MV-4-11 (cell line): ENCODE data around the gene NUP37.
"Not testable (repeated sequence)": the region's sequence is repeated elsewhere in the genome, so short reads cannot be mapped to it uniquely, and the experiment has no call there.

Experiments used
- DNase-seq: peaks from one replicate; lab custom pipeline; 2025; lab: John Stamatoyannopoulos, UW

Gene NUP37

DNA sequence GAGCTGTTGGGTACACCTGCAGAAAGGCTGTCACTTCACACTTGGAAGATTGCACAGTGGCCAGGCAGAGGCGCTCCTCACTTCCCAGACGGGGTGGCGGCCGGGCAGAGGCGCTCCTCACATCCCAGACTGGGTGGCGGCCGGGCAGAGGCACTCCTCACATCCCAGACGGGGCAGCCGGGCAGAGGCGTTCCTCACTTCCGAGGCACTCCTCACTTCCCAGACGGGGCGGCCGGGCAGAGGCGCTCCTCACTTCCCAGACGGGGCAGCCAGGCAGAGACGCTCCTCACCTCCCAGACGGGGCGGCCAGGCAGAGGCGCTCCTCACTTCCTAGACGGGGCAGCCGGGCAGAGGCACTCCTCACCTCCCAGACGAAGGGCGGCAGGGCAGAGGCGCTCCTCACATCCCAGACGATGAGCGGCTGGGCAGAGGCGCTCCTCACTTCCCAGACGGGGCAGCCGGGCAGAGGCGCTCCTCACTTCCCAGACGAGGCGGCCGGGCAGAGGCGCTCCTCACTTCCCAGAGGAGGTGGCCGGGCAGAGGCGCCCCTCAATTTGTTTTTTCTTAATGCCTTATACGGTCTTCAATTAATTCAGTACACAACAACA is 30.6 kb downstream of the NUP37 start:
- DNase-seq, result not testable (repeated sequence)

DNA sequence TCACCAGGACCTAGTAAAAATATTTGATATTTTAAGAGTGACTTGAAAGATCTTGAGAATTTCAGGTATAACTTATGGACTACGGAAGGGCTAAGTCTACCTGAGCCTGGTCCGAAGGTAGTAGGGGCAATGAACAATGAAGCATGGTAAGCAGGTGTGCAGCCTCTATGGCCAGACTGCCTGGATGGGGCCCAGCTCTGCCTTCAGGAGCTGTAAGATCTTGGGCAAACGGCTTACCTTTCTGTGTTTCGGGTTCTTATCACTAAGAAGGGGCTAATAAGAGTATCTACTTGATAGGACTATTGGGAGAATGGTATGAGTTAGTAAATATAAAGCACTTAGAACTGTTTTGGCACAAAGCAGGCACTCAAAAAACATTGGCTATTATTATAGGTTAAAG is 39.1 kb downstream of the NUP37 start:
- no peak for DNase-seq

DNA sequence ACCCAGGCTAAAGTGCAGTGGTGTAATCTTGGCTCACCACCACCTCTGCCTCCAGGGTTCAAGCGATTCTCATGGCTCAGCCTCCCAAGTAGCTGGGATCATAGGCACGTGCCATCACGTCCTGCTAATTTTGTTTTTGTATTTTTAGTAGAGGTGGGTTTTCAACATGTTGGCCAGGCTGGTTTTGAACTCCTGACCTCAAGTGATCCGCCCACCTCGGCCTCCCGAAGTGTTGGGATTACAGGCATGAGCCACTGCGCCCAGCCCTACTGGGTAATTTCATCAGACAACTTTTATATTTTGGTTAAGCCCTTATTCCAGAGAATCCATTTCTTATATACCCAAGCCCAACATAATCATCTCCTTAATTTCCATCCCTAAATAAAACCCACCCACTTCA is 47.8 kb downstream of the NUP37 start:
- DNase-seq, result not testable (repeated sequence)

DNA sequence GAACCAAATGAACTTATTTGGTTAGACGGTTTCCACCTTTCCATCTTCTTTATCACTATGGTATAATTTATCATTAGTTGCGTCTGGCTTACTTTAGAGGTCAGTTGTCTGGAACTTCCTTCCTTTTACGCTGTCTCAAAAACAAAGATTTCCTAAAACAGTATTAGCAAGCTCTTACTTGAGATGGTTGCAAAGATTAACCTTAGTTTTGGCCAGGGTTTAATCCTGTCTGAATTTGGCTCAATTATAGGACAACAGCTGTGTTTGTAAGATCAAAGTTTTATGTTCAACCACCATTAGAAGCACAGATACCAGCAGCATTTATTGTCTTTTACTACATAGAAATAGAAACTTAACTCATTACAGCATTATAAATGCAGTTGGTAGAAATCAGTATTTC is 50.2 kb downstream of the NUP37 start:
- no peak for DNase-seq

DNA sequence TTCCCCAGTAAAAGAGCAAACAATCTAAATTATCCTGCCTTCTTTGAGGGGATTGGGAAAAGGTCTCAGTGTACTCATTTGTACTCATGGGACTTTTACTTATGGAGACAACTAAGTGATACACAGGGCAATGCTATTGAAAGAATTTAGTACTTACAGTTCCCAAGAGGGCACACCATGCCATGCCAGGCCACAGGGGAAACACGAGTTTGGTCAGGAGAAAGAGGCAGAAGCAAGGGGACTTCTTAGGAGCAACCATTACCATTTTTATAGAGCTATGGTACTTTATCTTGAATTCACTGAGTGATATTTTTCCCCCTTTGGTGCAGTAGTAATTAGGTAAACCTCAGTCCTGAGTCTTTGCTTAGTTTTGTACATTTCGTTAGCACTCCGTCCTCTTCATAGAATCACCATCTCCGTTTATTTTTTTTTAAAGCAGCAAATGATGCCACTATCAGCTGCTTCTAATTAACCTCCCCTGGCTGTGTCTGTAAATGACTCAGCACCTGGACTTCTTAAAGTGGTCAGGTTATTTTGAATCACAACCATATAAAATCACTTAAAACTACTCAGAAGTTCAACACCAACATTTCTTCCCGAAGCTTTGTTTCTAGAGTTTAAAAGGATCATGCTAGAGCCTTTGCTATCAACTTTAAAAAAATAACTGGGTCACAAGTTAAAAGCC is 52.2 kb downstream of the NUP37 start:
- DNase-seq, result no peak

DNA sequence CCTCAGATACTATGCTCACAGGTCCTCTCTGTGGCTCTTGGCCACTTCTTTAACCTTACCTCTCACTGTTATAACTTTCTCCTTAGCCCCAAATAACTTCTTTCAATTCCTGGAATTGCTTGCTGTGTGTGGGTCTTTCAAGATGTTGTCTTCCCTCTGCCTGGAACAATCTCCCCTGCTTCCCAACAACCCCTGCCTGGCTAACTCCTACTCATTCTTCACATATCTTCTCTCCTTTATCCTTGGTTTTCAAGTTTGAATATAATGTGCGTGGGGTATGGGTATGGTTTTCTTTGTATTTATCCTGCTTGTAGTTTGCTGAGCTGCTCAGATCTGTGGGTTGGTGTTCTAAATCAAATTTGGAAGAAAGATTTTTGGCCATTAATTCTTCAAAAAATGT is 55.4 kb downstream of the NUP37 start:
- DNase-seq, result no peak

DNA sequence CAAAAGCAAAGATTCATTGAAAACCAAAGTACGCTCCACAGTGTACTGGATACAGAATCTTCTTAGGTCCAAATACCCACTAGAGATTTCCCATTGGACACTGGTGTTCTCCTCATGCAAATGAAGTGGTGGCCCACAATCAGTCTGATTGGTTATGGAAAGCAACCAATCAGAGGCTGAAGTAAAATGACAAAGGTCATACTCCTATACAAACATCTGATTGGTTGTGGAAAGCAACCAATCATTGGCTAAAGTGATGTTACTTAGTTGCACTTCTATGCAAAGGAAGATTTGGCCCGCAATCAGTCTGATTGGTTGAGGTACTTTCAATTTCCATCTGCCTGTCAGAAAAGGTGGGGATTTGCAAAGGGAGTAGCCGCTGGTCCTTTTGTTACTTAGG is 56.8 kb downstream of the NUP37 start:
- peak; percentile 1 for DNase-seq

DNA sequence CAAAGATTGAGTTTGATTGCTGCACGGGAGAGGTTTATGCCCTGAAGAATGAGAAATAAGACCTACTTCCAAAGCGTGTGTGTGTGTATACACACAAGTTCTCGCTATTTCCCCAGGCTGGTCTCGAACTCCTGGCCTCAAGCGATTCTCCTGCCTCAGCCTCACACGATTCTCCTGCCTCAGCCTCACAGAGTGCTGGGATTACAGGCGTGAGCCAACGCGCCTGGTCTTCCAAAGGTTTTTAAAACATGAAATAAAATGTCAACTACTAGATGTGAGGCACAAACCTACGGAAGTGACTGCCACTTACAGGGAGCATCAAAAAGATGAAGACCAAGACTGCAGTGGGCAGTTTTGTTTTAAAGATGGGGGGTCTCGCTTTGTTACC is 57.5 kb downstream of the NUP37 start:
- DNase-seq, result no peak

DNA sequence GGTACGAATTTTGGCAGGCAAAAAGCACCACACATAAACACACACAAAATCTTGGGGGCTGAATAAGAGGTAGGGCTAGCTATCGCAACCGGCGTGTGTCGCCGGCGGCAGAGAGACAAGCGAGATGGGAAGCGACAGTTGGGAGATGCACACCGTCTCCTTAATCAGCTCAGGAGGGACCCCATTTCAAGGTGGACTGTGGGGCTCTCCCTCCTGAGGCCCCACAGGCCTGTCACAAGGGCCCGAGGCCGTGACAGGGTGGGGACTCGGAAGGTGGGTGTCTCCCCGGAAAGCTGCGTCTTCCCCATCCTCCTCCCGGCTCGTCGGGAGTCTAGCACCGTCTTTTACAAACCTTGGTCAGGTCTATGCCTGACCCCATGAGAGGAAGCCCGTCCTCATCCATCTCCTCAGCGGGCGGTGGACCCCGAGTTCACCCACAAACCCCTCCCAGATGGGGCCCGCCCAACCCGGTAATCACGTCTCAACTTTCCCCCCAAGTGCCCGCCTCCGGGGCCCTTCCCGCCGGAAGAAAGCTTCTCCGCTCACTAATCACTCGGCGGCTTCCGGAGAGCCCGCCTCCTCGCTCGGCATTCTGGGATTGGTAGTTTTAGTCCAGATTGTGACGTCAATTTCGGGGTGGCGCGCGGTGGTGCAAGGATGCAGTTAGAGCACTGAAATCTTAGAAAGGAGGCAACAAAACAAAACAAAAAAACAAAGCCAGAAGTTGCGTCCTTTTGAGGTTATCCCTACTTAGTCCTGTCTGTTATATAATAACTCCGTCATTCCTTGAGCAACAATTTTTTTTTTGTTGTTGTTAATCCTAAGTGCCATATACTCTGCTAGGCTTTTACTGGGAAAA is 58.1 kb downstream of the NUP37 start, which contains the start of gene WASHC3:
Gene WASHC3 (minus strand): TSS at position 432 of the 859 bp plus-strand sequence. CDS start 29 bp downstream, at position 403.
- DNase-seq, result peak; percentile 91

DNA sequence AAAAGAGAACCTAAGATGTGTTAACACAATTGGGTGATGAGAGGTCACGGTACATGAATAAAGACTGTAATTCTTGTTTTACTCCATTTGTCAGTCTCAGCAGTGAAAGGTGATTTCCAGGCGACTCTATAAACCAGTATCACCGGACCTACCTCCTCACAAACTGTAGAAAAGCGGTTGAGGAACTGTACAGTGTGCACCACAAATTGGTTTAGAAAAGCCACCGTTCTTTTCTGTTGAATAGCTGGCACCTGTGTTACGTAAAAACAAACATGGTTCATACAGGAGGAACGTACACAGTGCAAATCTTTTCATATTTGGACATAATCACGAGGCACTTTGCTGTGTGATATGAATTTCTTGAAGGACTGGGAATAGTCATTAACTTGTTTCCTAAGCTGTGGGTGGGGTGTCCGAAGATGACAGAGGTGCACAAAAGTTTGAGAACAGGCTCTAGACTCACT is 58.8 kb downstream of the NUP37 start:
- DNase-seq, result no peak

DNA sequence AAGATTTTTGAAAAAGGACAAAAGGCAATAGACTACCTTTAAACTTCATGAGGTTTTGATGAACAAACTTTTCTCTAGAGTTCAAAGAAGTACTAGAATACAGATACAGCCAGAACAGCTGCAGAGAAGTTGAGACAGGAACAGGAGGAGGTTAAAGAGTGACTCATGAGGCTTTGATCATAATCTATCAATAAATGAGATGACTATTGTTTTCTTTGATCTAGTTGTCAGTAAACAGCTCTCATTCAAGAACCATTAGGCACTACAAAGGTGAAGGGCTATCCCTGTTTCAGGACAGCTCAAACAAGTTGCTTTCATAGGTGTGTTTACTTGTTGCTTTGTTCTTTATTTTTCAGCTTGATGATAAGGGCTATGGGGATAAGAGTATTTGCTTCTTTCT is 60.6 kb downstream of the NUP37 start:
- DNase-seq, result no peak

DNA sequence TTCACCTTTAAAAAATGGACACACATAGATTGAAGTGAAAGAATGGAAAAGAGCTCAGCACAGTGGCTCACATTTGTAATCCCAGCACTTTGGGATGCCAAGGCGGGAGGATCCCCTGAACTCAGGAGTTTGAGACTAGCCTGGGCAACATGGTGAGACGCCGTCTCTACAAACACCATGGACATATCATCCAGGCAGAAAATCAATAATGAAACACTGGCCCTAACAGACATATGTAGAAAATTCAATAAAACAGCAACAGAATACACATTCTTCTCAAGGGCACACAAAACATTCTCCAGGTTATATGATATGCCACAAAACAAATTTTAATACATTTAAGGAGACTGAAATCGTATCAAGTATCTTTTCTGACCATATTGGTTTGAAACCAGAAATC is 65.6 kb downstream of the NUP37 start:
- DNase-seq, result no peak

DNA sequence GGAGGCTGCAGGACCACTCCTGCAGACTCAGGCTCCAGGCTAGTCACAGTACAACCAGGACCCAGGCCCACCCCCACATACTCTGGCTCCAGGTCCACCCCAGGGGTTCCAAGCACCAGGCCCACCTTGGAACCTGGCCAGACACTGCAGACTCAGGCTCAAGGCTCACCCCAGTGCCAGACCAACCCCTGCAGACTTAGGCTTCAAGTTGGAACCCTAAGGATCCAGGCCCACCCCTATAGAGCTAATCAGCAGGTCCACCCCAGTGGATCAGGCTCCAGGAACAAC is 66.9 kb downstream of the NUP37 start:
- no peak for DNase-seq

DNA sequence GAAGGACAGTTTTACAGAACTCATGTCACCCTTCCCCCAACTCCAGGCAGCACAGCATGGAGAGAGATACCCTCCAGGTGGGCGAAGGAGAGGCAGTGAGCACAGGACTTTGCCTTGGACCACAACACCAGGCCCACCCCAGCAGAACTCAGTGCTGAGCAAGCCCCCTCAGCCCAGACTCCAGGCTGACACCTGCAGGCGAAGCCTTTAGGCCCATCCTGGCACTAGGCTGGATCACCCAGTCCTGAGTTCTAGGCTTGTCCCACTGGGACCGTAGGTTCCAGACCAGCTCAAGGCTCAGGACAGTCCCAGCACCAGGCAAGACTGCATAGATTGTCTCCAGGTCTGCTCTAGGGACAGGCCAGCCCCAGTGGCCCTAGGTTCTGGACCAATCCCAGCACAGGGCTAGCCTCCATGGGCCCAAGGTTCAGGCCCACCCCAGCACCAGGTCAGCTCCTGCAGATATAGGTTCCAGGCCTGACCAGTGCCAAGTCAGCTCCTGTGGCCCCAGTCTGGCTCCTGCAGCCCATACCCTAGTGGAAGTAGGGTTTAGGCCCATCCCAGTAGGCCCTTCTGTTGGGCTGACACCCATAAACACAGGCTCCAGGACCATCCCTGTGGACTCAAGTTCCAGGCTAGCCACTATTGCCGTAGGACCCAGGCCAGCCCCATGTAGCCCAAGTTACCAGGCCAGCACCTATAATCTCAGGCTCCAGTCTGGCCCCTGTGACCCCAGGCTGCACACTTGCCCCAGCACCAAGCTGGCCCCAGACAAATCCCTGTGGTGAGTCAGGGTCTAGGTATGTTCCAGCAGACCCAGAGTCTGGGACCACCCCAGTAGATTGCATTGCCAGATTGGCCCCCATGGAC is 67.5 kb downstream of the NUP37 start:
- no peak for DNase-seq

DNA sequence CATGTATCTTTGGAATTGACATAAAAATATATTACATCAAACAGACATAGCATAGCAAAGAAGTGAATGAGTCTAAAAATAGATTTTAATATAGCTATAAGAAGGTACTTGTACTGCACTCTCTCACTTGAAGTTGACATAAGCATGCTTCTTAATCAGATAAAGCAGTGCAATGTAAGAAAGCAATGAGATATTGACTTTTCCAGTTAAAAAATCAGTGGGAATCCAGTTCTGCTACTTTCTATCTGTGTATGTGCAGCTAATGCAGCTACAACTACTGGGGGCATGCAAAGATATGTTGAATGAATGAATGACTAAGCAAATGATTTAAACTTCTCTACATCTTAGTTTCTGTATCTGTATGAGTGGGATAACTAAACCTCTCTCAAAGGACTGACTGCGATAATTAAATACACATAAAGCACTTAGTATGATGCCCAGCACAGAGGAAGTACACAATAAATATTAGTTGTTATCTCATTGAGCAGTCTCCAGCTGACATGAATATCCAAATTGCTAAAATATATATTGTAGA is 68.4 kb downstream of the NUP37 start:
- no peak for DNase-seq

DNA sequence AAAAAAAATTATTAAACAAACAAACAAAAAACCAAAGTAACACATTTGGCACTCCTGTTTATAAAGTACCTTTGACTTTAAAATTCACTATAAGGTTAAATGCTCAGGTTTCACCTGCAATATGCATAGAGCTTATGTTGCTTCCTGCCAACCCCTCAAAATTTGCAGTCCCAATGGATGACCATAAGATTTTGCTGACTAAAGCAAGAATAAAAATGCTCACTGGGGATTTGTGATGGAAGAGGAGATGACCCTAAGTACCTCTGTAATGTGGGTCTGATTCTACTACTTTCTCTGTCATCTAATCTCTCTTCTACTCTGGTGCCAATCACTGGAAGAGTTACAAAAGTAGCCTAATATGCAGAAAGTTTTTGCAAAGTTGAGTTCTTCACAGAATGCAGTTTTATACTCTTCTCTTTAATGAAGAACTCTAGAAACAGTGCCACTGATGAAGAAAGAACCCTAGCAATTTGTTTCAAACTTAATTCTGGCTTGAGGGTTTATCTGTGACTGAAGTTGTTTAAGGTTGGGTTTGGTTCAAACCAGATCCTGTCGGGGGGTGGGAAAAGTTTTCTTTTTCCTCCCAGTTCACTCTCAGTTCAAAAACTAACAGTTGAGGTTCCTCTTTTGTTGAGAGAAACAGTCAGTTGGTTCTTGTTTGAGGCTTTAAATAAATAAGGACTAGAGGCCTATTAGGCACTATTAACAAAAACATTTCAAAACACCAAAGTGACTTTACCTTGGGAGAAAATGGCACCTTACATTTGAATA is 69.1 kb downstream of the NUP37 start:
- peak; percentile 65 for DNase-seq

DNA sequence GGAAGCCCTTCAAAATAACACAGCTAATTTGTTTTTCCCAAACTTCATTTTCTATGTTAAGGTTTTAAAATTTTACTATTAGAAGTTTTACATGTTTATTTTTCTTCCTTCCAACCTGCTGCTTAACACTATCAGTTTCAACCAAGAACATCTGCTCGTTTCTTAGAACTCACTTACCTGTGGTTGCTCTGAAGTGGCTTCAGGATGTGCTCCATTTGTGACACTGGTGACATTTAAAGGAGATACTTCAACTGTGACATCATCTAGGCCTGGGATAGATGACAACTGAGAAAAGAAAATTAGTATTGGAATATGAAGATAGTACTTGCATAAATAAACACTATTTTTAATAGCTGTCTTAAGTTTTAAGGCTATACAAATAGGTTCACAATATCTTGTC is 76.0 kb downstream of the NUP37 start:
- DNase-seq, result no peak

DNA sequence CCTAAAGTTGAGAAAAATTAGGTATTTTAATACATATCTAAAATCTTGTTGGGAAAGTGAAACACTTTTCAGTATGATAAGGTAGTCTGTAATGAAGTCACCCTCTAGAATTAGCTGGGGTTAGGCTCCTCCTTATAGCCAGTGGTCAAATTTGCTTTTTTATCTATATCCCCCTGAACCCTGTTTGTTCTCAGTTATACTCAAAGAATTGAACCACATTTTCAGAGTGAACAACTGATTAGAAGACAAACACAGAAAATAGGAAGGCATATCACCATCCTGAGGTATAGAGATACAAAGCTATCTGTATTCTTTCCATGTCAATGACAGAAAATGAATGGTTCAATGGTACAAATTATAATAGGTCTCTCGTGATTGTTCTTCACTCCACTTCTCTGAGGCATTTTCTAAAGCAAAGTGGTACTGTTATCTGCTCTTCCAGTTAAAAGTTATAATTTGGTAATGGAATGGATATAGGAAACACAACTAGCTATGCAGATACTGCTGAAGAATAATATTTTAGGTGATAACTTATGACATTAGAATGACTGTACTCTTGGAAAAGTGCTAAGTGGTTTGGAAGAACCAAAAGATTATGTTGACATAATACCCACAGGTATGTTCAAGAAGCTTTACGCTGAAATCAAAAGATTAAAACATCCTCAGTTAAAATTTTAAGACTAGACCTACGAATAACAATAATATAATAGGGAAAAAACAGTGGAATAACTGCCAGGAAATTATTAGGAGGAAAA is 85.7 kb downstream of the NUP37 start:
- DNase-seq, result no peak

DNA sequence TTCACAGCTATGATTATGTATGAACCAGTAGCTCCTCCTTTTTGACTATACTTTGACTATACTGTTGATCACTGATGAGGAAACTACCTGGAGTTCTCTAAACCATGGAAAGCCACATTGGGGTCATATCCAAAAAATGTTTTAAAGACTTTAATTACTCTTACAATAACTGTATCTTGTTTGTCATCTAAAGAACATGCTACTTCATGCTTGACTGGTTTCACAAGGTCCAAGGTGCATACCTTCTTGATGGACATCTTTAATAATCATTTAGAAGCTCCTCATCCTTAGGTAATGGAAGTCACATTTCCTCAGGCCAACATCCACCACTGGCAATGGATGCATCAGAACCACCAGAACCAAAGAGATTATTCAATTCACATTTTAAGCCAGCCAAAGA is 88.1 kb downstream of the NUP37 start:
- no peak for DNase-seq

DNA sequence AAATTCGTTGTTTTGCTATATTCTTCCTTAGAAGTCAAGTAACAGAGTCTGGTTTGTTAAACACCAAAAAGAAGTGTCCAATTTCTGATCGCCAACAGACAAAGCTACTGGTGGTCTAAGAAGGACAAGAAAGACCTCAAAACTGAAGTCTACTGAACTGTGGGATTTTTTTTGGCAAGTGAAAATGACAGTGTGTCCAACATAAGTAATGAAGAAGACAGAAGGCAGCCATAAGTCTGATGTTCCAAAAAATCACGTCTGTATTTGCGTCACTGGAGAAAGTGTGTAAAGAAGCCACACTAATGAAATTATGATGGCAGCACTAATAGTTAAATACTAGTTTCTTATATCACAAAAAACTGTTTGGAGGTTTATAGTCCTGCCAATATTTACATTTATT is 90.8 kb downstream of the NUP37 start:
- no peak for DNase-seq
